ENCODE data around the gene MEIS2.

MEIS2 gene

GRCh38 chr15:37115538-37115937 is 15.2 kb upstream of the MEIS2 start:
- Histone ChIP-seq H3K79me2 (ENCODE audit: insufficient read depth, low read length) (no peaks in the 10 kb centered on the region), H3K36me3 (ENCODE audit: insufficient read depth, low read length) (no peaks in the 10 kb centered on the region), H3K4me1 (ENCODE audit: insufficient read depth, low read length, severe bottlenecking) (peaks cover 1% of the 10 kb centered on the region), H4K20me1 (ENCODE audit: insufficient read depth, low read length) (no peaks in the 10 kb centered on the region), H3K4me2 (ENCODE audit: low read length) (no peak overlapping the region), H2AFZ (ENCODE audit: low read length) (no peak overlapping the region), H3K9me2 (ENCODE audit: low read depth, low read length) (no peaks in the 10 kb centered on the region), H3K27ac (ENCODE audit: low read depth, low read length, poor library complexity, severe bottlenecking) (no peak overlapping the region), H3F3A (ENCODE audit: insufficient read depth, low read length) (no peaks in the 10 kb centered on the region), H3K4me3 (ENCODE audit: low read depth, low read length, poor library complexity, severe bottlenecking) (no peak overlapping the region), H3K27me3 (ENCODE audit: insufficient read depth, low read length) (no peaks in the 10 kb centered on the region), H3K9me3 (ENCODE audit: low read length) (no peaks in the 10 kb centered on the region), H3K9ac (ENCODE audit: low read length) (no peak overlapping the region)
- no peak for TF ChIP-seq CTCF (IDR thresholded peaks at IDR 0.05; ENCODE audit: low read length)
- no peak for TF ChIP-seq EZH2 (IDR thresholded peaks at IDR 0.05; ENCODE audit: borderline replicate concordance, low read length)

- Histone ChIP-seq H3K9ac (ENCODE audit: low read length) (no peak overlapping the region), H3K4me3 (ENCODE audit: low read depth, low read length, poor library complexity, severe bottlenecking) (no peak overlapping the region), H3K79me2 (ENCODE audit: insufficient read depth, low read length) (no peaks in the 10 kb centered on the region), H3K36me3 (ENCODE audit: insufficient read depth, low read length) (no peaks in the 10 kb centered on the region), H3K4me1 (ENCODE audit: insufficient read depth, low read length, severe bottlenecking) (peaks cover 16% of the 10 kb centered on the region), H2AFZ (ENCODE audit: low read length) (no peak overlapping the region), H4K20me1 (ENCODE audit: insufficient read depth, low read length) (no peaks in the 10 kb centered on the region), H3K27ac (ENCODE audit: low read depth, low read length, poor library complexity, severe bottlenecking) (no peak overlapping the region), H3K27me3 (ENCODE audit: insufficient read depth, low read length) (no peaks in the 10 kb centered on the region), H3F3A (ENCODE audit: insufficient read depth, low read length) (no peaks in the 10 kb centered on the region), H3K9me2 (ENCODE audit: low read depth, low read length) (no peaks in the 10 kb centered on the region), H3K4me2 (ENCODE audit: low read length) (no peak overlapping the region), H3K9me3 (ENCODE audit: low read length) (no peaks in the 10 kb centered on the region)
- TF ChIP-seq EZH2 (IDR thresholded peaks at IDR 0.05; ENCODE audit: borderline replicate concordance, low read length) (no peak), CTCF (IDR thresholded peaks at IDR 0.05; ENCODE audit: low read length) (no peak)
Observed at GRCh38 chr15:37112971-37113670, 12.8 kb upstream of the MEIS2 start.

GRCh38 chr15:37112171-37112570 is 11.8 kb upstream of the MEIS2 start:
- Histone ChIP-seq H3K9me2 (ENCODE audit: low read depth, low read length) (no peaks in the 10 kb centered on the region), H3F3A (ENCODE audit: insufficient read depth, low read length) (no peaks in the 10 kb centered on the region), H3K27me3 (ENCODE audit: insufficient read depth, low read length) (no peaks in the 10 kb centered on the region), H3K27ac (ENCODE audit: low read depth, low read length, poor library complexity, severe bottlenecking) (no peak overlapping the region), H3K4me1 (ENCODE audit: insufficient read depth, low read length, severe bottlenecking) (peaks cover 16% of the 10 kb centered on the region), H2AFZ (ENCODE audit: low read length) (no peak overlapping the region), H3K4me3 (ENCODE audit: low read depth, low read length, poor library complexity, severe bottlenecking) (no peak overlapping the region), H3K36me3 (ENCODE audit: insufficient read depth, low read length) (no peaks in the 10 kb centered on the region), H3K79me2 (ENCODE audit: insufficient read depth, low read length) (no peaks in the 10 kb centered on the region), H3K9me3 (ENCODE audit: low read length) (no peaks in the 10 kb centered on the region), H3K9ac (ENCODE audit: low read length) (no peak overlapping the region), H4K20me1 (ENCODE audit: insufficient read depth, low read length) (no peaks in the 10 kb centered on the region), H3K4me2 (ENCODE audit: low read length) (no peak overlapping the region)
- TF ChIP-seq CTCF (IDR thresholded peaks at IDR 0.05; ENCODE audit: low read length) = no peak
- TF ChIP-seq EZH2 (IDR thresholded peaks at IDR 0.05; ENCODE audit: borderline replicate concordance, low read length) = no peak

Measured in OCI-LY1 (cell line).